Keratinocyte (primary cell): ENCODE measurements around the gene BFSP1. TPM values are rescaled to one million over a fixed set of nuclear protein-coding genes. Genes with fewer than 3 reads are reported as not detected.

Experiments
- DNase-seq: peaks from one replicate; pipeline ENCODE4 v3.0.0-alpha.2; 2011; ENCODE audit warnings: low read depth, missing footprints, low spot score
- FAIRE-seq: peaks from 2 replicates; lab custom pipeline; 2011; peaks lifted over from hg19 to GRCh38; lab: Jason Lieb, UNC
- H2AFZ ChIP-seq: 2 replicates; pipeline ENCODE4 v1.6.0; 2012; ENCODE audit warnings: low read length, control low read depth, inconsistent platforms; ENCODE audit not compliant: control insufficient read depth
- H3K27ac ChIP-seq: 2 replicates; pipeline ENCODE4 v1.5.1; 2011; ENCODE audit warnings: low read length; ENCODE audit not compliant: control insufficient read depth, insufficient read depth
- H3K27me3 ChIP-seq: 3 replicates; pipeline ENCODE4 v1.6.0; 2011; ENCODE audit warnings: low read length; ENCODE audit not compliant: control insufficient read depth, insufficient read depth; ENCODE audit errors: extremely low read depth
- H3K36me3 ChIP-seq, 2 experiments: 2 replicates in 1 of 2; 3 replicates in 1 of 2; pipeline ENCODE4 v1.5.1; 2011; ENCODE audit warnings: low read length in 2 of 2, mild to moderate bottlenecking in 1 of 2; ENCODE audit not compliant: control insufficient read depth in 2 of 2, insufficient read depth in 2 of 2; ENCODE audit errors: extremely low read depth in 1 of 2
- H3K4me1 ChIP-seq: 3 replicates; pipeline ENCODE4 v1.5.1; 2011; ENCODE audit warnings: low read length; ENCODE audit not compliant: control insufficient read depth, insufficient read depth; ENCODE audit errors: extremely low read depth
- H3K4me2 ChIP-seq: 3 replicates; pipeline ENCODE4 v1.6.0; 2011; ENCODE audit warnings: low read depth, low read length; ENCODE audit not compliant: control insufficient read depth, insufficient read depth; ENCODE audit errors: extremely low read depth
- H3K4me3 ChIP-seq, 3 experiments: fragments of 200-600 bp in 1 of 3; sonication (generic) in 1 of 3; 2 replicates in 2 of 3; 3 replicates in 1 of 3; pipeline ENCODE4 v1.5.1; 2011 to 2016; ENCODE audit warnings: low read length in 3 of 3, mild to moderate bottlenecking in 3 of 3, control low read depth in 2 of 3, inconsistent platforms in 1 of 3, low read depth in 1 of 3, mixed read lengths in 1 of 3, mixed run types in 1 of 3, moderate library complexity in 1 of 3; ENCODE audit not compliant: control insufficient read depth in 2 of 3, insufficient read depth in 2 of 3; ENCODE audit errors: extremely low read depth in 1 of 3
- H3K79me2 ChIP-seq: 2 replicates; pipeline ENCODE4 v1.6.0; 2012; ENCODE audit warnings: low read length; ENCODE audit not compliant: control insufficient read depth, insufficient read depth
- H3K9ac ChIP-seq: 3 replicates; pipeline ENCODE4 v1.6.0; 2011; ENCODE audit warnings: low read length; ENCODE audit not compliant: control insufficient read depth, insufficient read depth; ENCODE audit errors: extremely low read depth
- H3K9me1 ChIP-seq: 3 replicates; pipeline ENCODE4 v1.6.0; 2011; ENCODE audit warnings: low read length; ENCODE audit not compliant: control insufficient read depth, insufficient read depth; ENCODE audit errors: extremely low read depth
- H3K9me3 ChIP-seq: 2 replicates; pipeline ENCODE4 v1.5.1; 2012; ENCODE audit warnings: low read depth, low read length; ENCODE audit not compliant: control insufficient read depth
- H4K20me1 ChIP-seq: 3 replicates; pipeline ENCODE4 v1.6.0; 2011; ENCODE audit warnings: low read length; ENCODE audit not compliant: control insufficient read depth, insufficient read depth; ENCODE audit errors: extremely low read depth
- EZH2 ChIP-seq: IDR thresholded peaks from one replicate; pipeline ENCODE4 v1.6.1; 2012; ENCODE audit warnings: inconsistent platforms, mild to moderate bottlenecking, low read length, moderate library complexity
- dilution Hi-C: fragments of 300-500 bp; cut with MboI; formaldehyde crosslinking; loops from one replicate; pipeline ENCODE4 v1.7.0; 2020; ENCODE audit warnings: low sequenced_read_pairs; ENCODE audit not compliant: extremely low pct_ligation_motif_present
- polyA plus RNA-seq, 5 experiments: library from polyadenylated mRNA; depleted of rRNA in 3 of 5; stranded (reverse) in 3 of 5; stranded (forward) in 1 of 5; unstranded in 1 of 5; fragments of >200 nt; gene quantifications; 1 replicate in 1 of 5; 2 replicates in 3 of 5; 3 replicates in 1 of 5; pipeline versions ENCODE4 v1.2.1 to v1.2.3, GENCODE V29; 2011 to 2012; ENCODE audit warnings: missing spikeins in 2 of 5, low read depth in 1 of 5, low replicate concordance in 1 of 5
- TF ChIP-seq, protein P1 (sequence below), 3 experiments: IDR thresholded peaks in 1 of 3; conservative IDR thresholded peaks in 1 of 3; optimal IDR thresholded peaks in 1 of 3; 2 replicates in 2 of 3; 3 replicates in 1 of 3; pipeline versions ENCODE3 to v1.5.1; 2011; ENCODE audit warnings: low read length in 3 of 3, mild to moderate bottlenecking in 3 of 3, moderate library complexity in 2 of 3, control low read depth in 1 of 3, inconsistent platforms in 1 of 3; ENCODE audit not compliant: insufficient read depth in 2 of 3; ENCODE audit errors: extremely low read depth in 1 of 3

The BFSP1 gene
- polyA plus RNA-seq, 1 donor (not counting 4 experiments of a cell fraction or from before 2014, with no cell fraction given), result 2.2 TPM

DNA sequence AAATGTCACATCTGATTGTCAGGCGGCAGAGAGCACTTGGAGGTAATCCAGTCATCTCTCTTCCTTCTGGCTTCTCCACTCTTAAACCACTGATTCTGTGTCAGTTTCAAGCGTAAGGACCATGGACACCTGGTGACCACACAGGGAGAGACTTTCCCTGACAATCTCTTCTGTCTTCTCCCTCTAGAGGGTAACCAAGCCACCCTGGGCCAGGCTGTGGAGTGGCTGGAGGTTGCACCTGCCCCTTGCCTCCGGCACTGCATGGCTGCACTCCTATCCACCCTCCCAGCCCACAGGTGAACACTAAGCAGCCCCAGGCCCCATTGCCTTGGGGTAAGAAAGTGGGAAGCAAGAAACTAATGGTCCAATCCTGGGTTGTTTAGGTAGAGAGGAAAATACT, 78.7 kb downstream of the BFSP1 start:
- no peak for FAIRE-seq
- no peak for DNase-seq
- dilution Hi-C loops, result no loop called here
- TF ChIP-seq EZH2, result no peak
- TF ChIP-seq, protein P1, sequence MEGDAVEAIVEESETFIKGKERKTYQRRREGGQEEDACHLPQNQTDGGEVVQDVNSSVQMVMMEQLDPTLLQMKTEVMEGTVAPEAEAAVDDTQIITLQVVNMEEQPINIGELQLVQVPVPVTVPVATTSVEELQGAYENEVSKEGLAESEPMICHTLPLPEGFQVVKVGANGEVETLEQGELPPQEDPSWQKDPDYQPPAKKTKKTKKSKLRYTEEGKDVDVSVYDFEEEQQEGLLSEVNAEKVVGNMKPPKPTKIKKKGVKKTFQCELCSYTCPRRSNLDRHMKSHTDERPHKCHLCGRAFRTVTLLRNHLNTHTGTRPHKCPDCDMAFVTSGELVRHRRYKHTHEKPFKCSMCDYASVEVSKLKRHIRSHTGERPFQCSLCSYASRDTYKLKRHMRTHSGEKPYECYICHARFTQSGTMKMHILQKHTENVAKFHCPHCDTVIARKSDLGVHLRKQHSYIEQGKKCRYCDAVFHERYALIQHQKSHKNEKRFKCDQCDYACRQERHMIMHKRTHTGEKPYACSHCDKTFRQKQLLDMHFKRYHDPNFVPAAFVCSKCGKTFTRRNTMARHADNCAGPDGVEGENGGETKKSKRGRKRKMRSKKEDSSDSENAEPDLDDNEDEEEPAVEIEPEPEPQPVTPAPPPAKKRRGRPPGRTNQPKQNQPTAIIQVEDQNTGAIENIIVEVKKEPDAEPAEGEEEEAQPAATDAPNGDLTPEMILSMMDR (optimal IDR thresholded peaks at IDR 0.05 in 1 of 3, IDR thresholded peaks at IDR 0.05 in 1 of 3, conservative IDR thresholded peaks at IDR 0.05 in 1 of 3; ENCODE audit: extremely low read depth in 1 of 3, insufficient read depth in 2 of 3, low read length in 3 of 3), result no peak
- no peaks in the 10 kb centered on the region for H3K9me1 ChIP-seq
- H3K27ac ChIP-seq, result no peak overlapping the region
- no peak overlapping the region for H3K9ac ChIP-seq
- H3K9me3 ChIP-seq, result no peaks in the 10 kb centered on the region
- H4K20me1 ChIP-seq, result no peaks in the 10 kb centered on the region
- H3K27me3 ChIP-seq, result peaks cover 5% of the 10 kb centered on the region
- no peaks in the 10 kb centered on the region for H3K36me3 ChIP-seq
- H3K4me2 ChIP-seq, result no peak overlapping the region
- H2AFZ ChIP-seq, result no peak overlapping the region
- H3K4me3 ChIP-seq, result no peak overlapping the region
- H3K79me2 ChIP-seq, result no peaks in the 10 kb centered on the region
- H3K4me1 ChIP-seq, result no peaks in the 10 kb centered on the region

DNA sequence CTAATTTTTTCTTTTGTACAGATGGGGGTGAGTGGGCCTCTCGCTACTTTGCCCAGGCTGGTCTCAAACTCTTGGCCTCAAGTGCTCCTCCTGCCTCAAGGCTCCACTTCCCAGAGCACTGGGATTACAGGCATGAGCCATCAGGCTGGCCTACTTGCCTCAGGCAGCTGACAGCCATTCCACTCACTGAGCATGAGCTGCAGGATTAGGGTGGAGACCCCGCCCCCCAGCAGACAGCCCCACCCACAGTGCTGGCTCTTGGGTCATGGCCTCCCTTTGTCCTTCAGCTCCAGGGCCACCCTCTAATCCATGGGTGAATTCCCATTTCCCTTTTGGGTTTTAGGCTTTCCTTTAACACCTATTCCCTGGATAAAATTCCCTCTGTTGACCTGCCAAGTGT, 82.1 kb downstream of the BFSP1 start:
- Histone ChIP-seq H2AFZ (no peak overlapping the region), H3K4me1 (no peaks in the 10 kb centered on the region), H4K20me1 (no peaks in the 10 kb centered on the region), H3K27me3 (peaks cover 7% of the 10 kb centered on the region), H3K4me3 (no peak overlapping the region), H3K36me3 (no peaks in the 10 kb centered on the region), H3K9me3 (no peaks in the 10 kb centered on the region), H3K4me2 (no peak overlapping the region), H3K79me2 (no peaks in the 10 kb centered on the region), H3K9me1 (no peaks in the 10 kb centered on the region), H3K27ac (no peak overlapping the region), H3K9ac (no peak overlapping the region)
- dilution Hi-C loops, result loop anchor here (25.0 kb wide), 1 partner anchor 637 kb away; no protein-coding TSS in a partner anchor
- DNase-seq, result no peak
- no peak for FAIRE-seq
- TF ChIP-seq, protein P1 (optimal IDR thresholded peaks at IDR 0.05 in 1 of 3, IDR thresholded peaks at IDR 0.05 in 1 of 3, conservative IDR thresholded peaks at IDR 0.05 in 1 of 3; ENCODE audit: extremely low read depth in 1 of 3, insufficient read depth in 2 of 3, low read length in 3 of 3), result no peak
- no peak for TF ChIP-seq EZH2
